Raji (cell line): ENCODE measurements around the gene ZNG1A.
"Not testable (repeated sequence)": the region's sequence is repeated elsewhere in the genome, so short reads cannot be mapped to it uniquely, and the experiment has no call there.

Experiments
- POLR2A ChIP-seq: IDR thresholded peaks from 2 replicates; pipeline ENCODE4 v1.6.1; 2011; ENCODE audit warnings: low read depth, low read length, control low read depth; ENCODE audit not compliant: insufficient read depth

ZNG1A gene

DNA sequence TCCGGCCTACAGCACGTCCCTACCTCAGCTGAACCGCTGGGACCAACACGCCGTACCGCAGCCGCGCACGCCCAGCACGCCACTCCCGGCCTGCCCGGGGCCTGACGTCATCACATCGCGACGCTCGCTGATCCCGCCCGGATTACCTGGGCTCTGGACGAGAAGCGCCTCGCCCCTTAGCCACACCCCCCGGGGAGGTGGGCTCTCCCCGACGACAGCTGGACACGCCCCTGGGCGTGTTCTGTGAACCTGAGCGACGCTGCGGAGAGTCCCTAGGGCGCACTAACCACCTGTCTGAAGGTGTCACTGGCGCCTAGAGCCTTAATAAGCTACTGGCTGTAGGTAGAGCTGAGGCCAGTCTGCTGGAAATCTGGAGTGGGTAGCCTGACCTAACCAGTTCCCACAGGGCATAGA lies at the start of gene ZNG1A:
ZNG1A (minus strand) TSS at position 87 of the 414 bp plus-strand sequence. CDS start 87 bp downstream, outside the sequence.
- TF ChIP-seq POLR2A: not testable (repeated sequence)

DNA sequence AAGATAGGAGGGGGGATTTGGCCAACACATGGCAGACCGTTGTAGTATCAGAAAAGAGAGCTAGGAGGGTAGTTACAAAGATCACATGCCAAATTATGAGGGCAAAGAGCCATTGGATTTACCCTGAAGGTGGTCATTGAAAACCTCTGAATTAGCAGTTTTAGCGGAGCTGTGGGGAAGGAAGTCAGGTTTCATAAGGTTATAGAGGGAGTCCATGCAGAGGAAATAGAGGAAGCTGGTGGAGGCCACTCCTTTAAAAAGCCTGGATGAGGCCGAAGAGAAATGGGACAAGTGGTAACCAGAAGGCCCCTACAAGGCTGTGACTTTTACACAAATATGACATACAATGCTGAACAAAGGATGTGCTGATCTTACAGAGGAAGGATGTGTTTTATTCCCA lies 49.0 kb upstream of the ZNG1A start:
- TF ChIP-seq POLR2A: no peak

- no peak for TF ChIP-seq POLR2A
These were observed 46.0 kb upstream of the ZNG1A start for GRCh38 chr9:224582-225520.

DNA sequence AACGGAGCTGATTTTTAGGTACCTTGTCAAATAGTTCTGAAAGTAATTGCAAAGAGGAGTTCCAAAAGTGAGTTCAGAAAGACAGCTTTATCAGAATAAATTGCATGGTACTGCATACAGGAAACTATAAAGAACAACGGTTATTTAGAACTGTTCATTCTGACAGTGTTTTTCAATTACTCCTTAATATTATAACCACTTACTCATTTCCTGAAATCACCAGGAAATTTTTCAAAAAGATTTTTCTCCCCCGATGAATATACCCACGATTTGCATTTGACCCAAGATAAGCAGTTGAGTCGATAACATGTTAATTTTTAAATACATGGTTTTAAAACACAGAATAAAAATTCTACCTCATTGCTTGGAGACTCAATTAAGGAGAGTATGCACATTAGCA lies 45.2 kb upstream of the ZNG1A start:
- TF ChIP-seq POLR2A: no peak

GRCh38 chr9:223152-223551 lies 44.3 kb upstream of the ZNG1A start:
- no peak for TF ChIP-seq POLR2A

GRCh38 chr9:221989-222776 lies 43.3 kb upstream of the ZNG1A start:
- TF ChIP-seq POLR2A: no peak

DNA sequence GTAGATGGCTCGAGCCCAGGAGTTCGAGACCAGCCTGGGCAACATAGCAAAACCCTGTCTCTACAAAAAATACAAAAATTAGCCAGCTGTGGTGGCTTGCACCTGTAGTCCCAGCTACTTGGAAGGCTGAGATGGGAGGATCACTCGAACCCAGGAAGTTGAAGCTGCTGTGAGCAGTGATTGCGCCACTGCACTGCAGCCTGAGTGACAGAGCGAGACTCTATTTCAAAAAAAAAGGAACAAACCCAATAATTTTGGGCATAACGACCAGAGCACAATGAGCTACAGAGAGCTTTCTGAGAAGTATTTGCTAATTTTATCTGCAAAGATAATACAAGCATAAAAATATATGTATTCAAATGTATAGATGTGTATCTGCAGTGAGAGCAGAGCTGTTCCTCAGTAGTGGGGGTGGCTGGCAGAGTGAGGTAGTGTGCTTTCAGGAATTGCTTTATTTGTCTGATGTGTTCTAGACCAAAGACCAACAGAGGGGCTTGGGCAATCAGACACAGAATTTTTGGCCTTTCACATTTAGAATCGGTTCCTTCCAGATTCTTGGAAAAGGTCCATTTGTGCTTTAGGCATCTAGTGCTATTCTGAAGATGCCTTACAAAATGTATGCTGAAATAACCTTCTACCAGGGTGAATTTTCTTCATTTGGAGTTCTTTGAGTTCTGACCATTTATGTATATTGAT lies 41.0 kb upstream of the ZNG1A start:
- TF ChIP-seq POLR2A: no peak

- no peak for TF ChIP-seq POLR2A
These were observed 39.1 kb upstream of the ZNG1A start for GRCh38 chr9:217950-218349.

GRCh38 chr9:216866-217265 lies 38.0 kb upstream of the ZNG1A start:
- no peak for TF ChIP-seq POLR2A

DNA sequence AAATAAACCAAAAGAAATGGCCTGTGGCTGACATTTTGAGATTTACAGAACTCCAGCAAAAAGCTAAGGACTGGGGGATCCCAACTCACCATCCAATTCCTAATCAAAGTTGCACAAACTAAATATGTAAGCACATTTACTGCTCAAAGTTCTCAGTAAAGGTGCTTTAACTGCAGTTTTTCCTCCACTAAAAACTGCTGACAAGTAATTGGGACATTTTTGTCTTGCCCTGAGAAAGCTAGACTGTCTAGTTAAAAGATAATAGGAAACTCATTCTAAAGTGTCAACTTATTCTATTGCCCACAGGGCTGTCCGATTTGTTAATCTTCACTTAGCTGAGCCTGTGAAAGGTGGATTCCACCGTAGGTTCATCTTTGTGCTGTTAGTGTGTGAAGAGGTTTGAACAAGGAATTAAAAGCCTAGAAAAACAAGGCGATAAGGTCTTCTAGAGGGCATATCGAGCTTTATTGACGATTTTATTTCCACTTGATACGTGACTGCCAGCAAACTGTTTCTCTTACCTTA lies 36.8 kb upstream of the ZNG1A start:
- no peak for TF ChIP-seq POLR2A

DNA sequence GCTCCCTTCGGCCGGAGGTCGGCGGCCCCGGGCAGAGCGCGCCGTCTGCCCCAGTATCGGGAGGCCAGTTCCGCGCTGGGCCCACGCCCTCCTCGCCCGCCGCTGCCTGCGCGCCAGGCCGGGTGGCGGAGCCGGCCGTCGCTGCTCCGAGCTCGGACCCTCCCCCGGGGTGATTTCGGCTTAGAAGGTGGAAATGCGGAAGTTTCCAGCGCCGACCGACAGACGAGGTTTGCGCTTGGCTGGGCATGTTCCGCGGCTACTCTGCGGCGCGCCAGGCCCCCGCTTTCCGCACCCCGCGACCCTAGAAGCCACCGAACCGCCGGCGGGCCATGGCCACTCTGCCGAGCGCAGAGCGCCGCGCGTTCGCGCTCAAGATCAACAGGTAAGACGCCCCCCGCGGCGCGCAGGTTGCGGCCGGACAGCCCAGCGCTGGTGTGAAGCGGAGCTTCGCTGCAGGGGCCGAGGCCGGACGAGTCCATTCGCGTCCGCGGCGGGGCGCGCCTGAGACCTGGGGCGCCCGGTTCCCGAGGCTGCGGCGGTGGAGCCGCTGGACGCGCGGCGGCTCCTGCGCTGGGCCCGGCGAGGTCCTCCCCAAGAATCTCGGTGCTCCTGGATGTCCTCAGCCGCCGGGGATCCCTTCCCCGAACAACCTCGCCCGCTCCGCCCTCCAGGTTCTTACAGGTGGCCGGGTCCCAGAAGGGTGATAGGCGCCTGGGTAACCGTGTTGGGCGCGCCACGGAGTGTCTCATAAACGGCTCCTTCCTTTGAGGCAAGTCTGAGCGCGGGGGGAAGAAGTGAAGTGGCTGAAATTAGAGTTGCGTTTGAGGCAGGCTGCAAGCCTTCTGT lies 36.0 kb upstream of the ZNG1A start, which contains the start of gene DOCK8:
DOCK8 (plus strand) TSS at position 218 of the 846 bp plus-strand sequence; CDS start at position 330, 112 bp downstream.
- TF ChIP-seq POLR2A: no peak

GRCh38 chr9:214351-214647 lies 35.4 kb upstream of the ZNG1A start:
- TF ChIP-seq POLR2A: no peak

DNA sequence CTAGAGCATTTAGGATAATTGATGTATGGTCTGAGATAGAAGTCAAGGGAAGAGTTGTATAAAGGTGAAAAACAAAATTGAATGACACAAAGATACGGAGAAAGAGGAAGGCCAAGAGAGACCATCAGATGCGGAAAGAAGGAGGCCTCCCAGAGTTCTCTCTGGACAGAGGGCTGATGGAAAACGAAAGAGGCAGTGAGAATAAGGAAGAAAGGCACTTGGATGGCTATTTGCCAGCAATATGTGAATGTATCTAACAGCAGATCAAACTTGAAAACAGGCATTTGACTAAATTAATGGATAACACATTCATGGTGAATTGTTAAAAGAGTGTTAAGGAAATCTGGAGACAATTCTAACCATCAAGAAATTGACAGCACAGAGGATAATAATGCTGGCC lies 33.4 kb upstream of the ZNG1A start:
- TF ChIP-seq POLR2A: no peak

DNA sequence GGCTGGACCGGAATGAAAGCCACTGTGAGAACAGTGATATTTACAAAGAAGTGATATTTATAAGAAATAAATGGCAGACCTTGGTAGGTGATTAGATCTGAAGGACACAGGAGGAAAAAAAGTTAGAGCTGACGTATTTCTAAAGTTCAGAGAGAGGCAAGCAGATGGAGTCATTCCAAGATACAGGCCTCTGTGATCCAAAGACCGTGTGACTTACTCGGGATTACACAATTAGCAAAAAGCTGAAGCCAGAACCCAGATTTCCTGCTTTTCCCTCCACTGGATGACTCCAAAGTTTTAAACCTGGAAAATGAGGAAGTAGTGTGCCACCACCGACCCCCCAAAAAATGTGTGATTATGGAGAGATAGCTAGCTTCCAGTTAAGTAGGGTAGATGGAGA lies 32.7 kb upstream of the ZNG1A start:
- no peak for TF ChIP-seq POLR2A

GRCh38 chr9:211036-211435 lies 32.2 kb upstream of the ZNG1A start:
- no peak for TF ChIP-seq POLR2A
